A673 (cell line): ENCODE measurements around the gene CNTRL. TPM values are rescaled to one million over a fixed set of nuclear protein-coding genes. Genes with fewer than 3 reads are reported as not detected.

Source experiments
- BruUV-seq: library from RNA; stranded (reverse); fragments of 400-500 nt; replicated peaks from 2 replicates; lab custom pipeline; 2021; lab: Mats Ljungman, UMichigan
- CTCF ChIA-PET: fragments of 300-600 bp; sonication (Branson Sonifier 250); formaldehyde crosslinking; loops from one replicate; lab custom pipeline; 2022; ENCODE audit warnings: antibody characterized with exemption; lab: Charles Lee
- POLR2A ChIA-PET: fragments of 300-600 bp; sonication (Branson Sonifier 250); formaldehyde crosslinking; loops from one replicate; lab custom pipeline; 2022; ENCODE audit warnings: antibody characterized with exemption; ENCODE audit not compliant: low non-redundant PET; lab: Charles Lee
- DNase-seq: peaks from one replicate; pipeline ENCODE4 v3.0.0-alpha.2; 2015; ENCODE audit warnings: low spot score
- H3K27ac ChIP-seq: fragments of 200-600 bp; sonication (generic); 2 replicates; pipeline ENCODE4 v1.5.1; 2016; ENCODE audit warnings: mixed run types, low read depth, mild to moderate bottlenecking, mixed read lengths, antibody characterized with exemption, low read length; ENCODE audit not compliant: poor library complexity, severe bottlenecking
- H3K27me3 ChIP-seq: fragments of 200-600 bp; sonication (generic); replicated peaks from 2 replicates; pipeline ENCODE4 v1.6.1; 2017; ENCODE audit warnings: mixed run types, low read depth, mild to moderate bottlenecking, mixed read lengths, antibody characterized with exemption, low read length; ENCODE audit not compliant: insufficient read depth, poor library complexity
- H3K36me3 ChIP-seq: fragments of 200-600 bp; sonication (generic); 2 replicates; pipeline ENCODE4 v1.6.1; 2016; ENCODE audit warnings: mixed run types, mild to moderate bottlenecking, mixed read lengths, antibody characterized with exemption, low read length; ENCODE audit not compliant: insufficient read depth, poor library complexity, severe bottlenecking
- H3K4me1 ChIP-seq: fragments of 200-600 bp; sonication (generic); 2 replicates; pipeline ENCODE4 v1.6.1; 2017; ENCODE audit warnings: mixed run types, mild to moderate bottlenecking, mixed read lengths, antibody characterized with exemption, low read length; ENCODE audit not compliant: insufficient read depth, poor library complexity, severe bottlenecking
- H3K4me3 ChIP-seq: fragments of 200-600 bp; sonication (generic); 2 replicates; pipeline ENCODE4 v1.5.1; 2016; ENCODE audit warnings: low read depth, mixed run types, mild to moderate bottlenecking, mixed read lengths, low read length; ENCODE audit not compliant: poor library complexity, severe bottlenecking
- H3K9me3 ChIP-seq: fragments of 200-600 bp; sonication (generic); 2 replicates; pipeline ENCODE4 v1.6.1; 2016; ENCODE audit warnings: mixed run types, low read depth, mild to moderate bottlenecking, mixed read lengths, antibody characterized with exemption, low read length; ENCODE audit not compliant: poor library complexity, severe bottlenecking
- EZH2 ChIP-seq: fragments of 200-600 bp; sonication (generic); IDR thresholded peaks from 2 replicates; pipeline ENCODE4 v1.6.1; 2017; ENCODE audit warnings: borderline replicate concordance, low read depth, mild to moderate bottlenecking, mixed read lengths, antibody characterized with exemption, low read length; ENCODE audit not compliant: poor library complexity, severe bottlenecking
- intact Hi-C: fragments of 100-400 bp; cut with micrococcal nuclease; formaldehyde crosslinking; loops from one replicate; pipeline ENCODE4 v1.10.0; 2022; ENCODE audit not compliant: unreplicated experiment
- total RNA-seq: library from RNA; stranded (reverse); gene quantifications from 2 replicates; pipeline ENCODE4 v1.2.3, GENCODE V29; 2021
- TF ChIP-seq, protein P1 (sequence below): fragments of 300-800, 200-600 bp; sonication (generic); conservative IDR thresholded peaks from 2 replicates; pipeline ENCODE4 v1.5.1; 2017; ENCODE audit warnings: low read depth, mild to moderate bottlenecking, antibody characterized with exemption, low read length, moderate library complexity, mixed read lengths

CNTRL gene
- total RNA-seq, 1 experiment from 2014 or later, result 26.3 TPM

DNA sequence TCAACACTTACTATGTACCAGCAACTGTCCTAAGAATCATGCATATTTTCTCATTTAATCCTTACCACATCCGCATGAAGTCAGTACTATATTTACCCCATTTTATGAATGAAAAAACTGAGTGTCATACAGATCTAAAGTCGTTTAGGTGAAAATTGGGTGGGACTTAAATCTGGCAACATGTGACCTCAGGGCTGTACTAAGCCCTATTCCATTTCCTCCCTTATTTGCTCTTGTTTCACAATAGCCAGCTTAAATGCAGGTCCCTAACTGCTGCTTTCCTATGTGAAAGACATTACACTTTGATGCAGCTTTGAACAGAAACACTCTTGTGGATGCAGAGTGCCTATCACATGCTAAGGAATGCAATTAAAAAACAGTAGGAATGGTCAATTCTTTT, 129.4 kb downstream of the CNTRL start:
- no TSS peak for BruUV-seq
- Histone ChIP-seq H3K27me3 (no peaks in the 10 kb centered on the region), H3K4me3 (no peak overlapping the region), H3K27ac (no peak overlapping the region), H3K9me3 (peaks cover 4% of the 10 kb centered on the region), H3K4me1 (peaks cover 29% of the 10 kb centered on the region), H3K36me3 (no peaks in the 10 kb centered on the region)
- ChIA-PET CTCF (no interaction called here), POLR2A (no interaction called here)
- no peak for TF ChIP-seq EZH2
- TF ChIP-seq, protein P1, sequence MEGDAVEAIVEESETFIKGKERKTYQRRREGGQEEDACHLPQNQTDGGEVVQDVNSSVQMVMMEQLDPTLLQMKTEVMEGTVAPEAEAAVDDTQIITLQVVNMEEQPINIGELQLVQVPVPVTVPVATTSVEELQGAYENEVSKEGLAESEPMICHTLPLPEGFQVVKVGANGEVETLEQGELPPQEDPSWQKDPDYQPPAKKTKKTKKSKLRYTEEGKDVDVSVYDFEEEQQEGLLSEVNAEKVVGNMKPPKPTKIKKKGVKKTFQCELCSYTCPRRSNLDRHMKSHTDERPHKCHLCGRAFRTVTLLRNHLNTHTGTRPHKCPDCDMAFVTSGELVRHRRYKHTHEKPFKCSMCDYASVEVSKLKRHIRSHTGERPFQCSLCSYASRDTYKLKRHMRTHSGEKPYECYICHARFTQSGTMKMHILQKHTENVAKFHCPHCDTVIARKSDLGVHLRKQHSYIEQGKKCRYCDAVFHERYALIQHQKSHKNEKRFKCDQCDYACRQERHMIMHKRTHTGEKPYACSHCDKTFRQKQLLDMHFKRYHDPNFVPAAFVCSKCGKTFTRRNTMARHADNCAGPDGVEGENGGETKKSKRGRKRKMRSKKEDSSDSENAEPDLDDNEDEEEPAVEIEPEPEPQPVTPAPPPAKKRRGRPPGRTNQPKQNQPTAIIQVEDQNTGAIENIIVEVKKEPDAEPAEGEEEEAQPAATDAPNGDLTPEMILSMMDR, result no peak
- intact Hi-C loops, result no loop called here
- DNase-seq, result no peak

DNA sequence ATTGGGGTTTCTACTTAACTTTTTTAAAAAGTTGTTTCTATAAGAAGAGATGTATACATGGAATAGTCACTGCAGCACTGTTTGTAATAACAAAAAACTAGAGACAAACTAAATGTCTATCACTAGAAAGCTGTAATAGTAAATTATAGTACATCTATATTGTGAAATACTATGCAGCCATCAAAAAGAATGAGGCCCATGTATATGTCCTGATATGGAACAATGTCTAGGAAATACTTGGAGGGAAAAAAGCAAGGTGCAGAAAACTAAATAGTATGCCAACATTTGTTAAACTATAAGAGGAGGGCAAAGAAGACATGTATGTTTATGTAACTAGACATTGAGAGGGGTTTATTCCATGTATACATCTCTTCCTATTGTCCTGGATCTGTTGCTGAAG, 129.9 kb downstream of the CNTRL start:
- Histone ChIP-seq H3K36me3 (no peaks in the 10 kb centered on the region), H3K4me1 (peaks cover 26% of the 10 kb centered on the region), H3K4me3 (no peak overlapping the region), H3K27me3 (no peaks in the 10 kb centered on the region), H3K9me3 (peaks cover 4% of the 10 kb centered on the region), H3K27ac (no peak overlapping the region)
- DNase-seq, result no peak
- intact Hi-C loops, result no loop called here
- no peak for TF ChIP-seq EZH2
- TF ChIP-seq, protein P1, result no peak
- ChIA-PET POLR2A (no interaction called here), CTCF (no interaction called here)
- BruUV-seq, result no TSS peak

DNA sequence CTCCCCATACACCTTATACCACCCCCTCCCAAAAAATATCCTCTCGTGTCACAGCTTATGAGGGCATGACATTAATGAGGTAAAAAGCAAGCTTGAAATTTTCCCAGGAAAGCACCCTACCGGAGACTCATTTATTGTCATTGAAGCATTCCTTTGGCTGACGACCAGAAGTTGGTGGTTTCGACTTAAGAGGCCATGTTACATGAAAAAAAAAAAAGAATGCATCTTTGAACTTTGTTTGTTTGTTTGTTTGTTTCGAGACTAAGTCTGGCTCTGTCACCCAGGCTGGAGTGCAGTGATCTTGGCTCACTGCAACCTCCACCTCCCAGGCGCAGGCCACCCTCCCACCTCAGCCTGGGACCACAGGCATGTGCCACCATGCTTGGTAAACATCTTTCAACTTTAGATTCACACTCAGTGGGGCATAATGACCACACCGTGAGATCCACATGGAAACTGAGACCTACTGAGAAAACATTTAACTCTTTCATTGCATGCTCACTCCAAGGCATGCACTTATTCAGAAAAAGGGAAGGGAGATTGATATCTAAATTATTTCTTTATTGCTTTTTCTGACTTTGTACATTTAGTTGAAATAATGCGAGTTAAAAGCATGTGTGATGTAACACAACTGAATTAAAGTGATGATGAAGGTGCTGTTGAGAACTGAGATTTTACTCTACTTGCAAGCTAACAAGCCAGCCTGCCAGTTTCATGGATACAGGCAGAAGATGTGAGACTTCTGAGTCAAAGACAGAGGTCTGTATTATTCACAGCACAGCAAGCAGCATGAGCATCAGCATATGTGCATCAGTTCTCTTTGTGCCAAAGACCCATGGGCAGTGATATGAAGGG, 132.0 kb downstream of the CNTRL start:
- peaks cover 4% of the 10 kb centered on the region for H3K9me3 ChIP-seq
- peaks cover 17% of the 10 kb centered on the region for H3K4me1 ChIP-seq
- intact Hi-C loops, result no loop called here
- H3K36me3 ChIP-seq, result no peaks in the 10 kb centered on the region
- DNase-seq, result peak; percentile 86
- ChIA-PET POLR2A (interaction anchor here (0.7 kb wide), 1 partner anchor 193 kb away, joined by 7 read pairs; no protein-coding TSS in a partner anchor), CTCF (interaction anchor here (0.7 kb wide), 1 partner anchor 226 kb away, joined by 3 read pairs; no protein-coding TSS in a partner anchor)
- no peak overlapping the region for H3K4me3 ChIP-seq
- no peak for TF ChIP-seq EZH2
- TF ChIP-seq, protein P1, result no peak
- no peaks in the 10 kb centered on the region for H3K27me3 ChIP-seq
- H3K27ac ChIP-seq, result no peak overlapping the region
- no TSS peak for BruUV-seq
